A673 (cell line): ENCODE data around the gene IQCH. TPM values are rescaled to one million over a fixed set of nuclear protein-coding genes. Genes with fewer than 3 reads are reported as not detected.

Source experiments
- BruUV-seq: library from RNA; stranded (reverse); fragments of 400-500 nt; replicated peaks from 2 replicates; lab custom pipeline; 2021; lab: Mats Ljungman, UMichigan
- CTCF ChIA-PET: fragments of 300-600 bp; sonication (Branson Sonifier 250); formaldehyde crosslinking; loops from one replicate; lab custom pipeline; 2022; ENCODE audit warnings: antibody characterized with exemption; lab: Charles Lee
- POLR2A ChIA-PET: fragments of 300-600 bp; sonication (Branson Sonifier 250); formaldehyde crosslinking; loops from one replicate; lab custom pipeline; 2022; ENCODE audit warnings: antibody characterized with exemption; ENCODE audit not compliant: low non-redundant PET; lab: Charles Lee
- DNase-seq: peaks from one replicate; pipeline ENCODE4 v3.0.0-alpha.2; 2015; ENCODE audit warnings: low spot score
- H3K27ac ChIP-seq: fragments of 200-600 bp; sonication (generic); 2 replicates; pipeline ENCODE4 v1.5.1; 2016; ENCODE audit warnings: mixed run types, low read depth, mild to moderate bottlenecking, mixed read lengths, antibody characterized with exemption, low read length; ENCODE audit not compliant: poor library complexity, severe bottlenecking
- H3K27me3 ChIP-seq: fragments of 200-600 bp; sonication (generic); replicated peaks from 2 replicates; pipeline ENCODE4 v1.6.1; 2017; ENCODE audit warnings: mixed run types, low read depth, mild to moderate bottlenecking, mixed read lengths, antibody characterized with exemption, low read length; ENCODE audit not compliant: insufficient read depth, poor library complexity
- H3K36me3 ChIP-seq: fragments of 200-600 bp; sonication (generic); 2 replicates; pipeline ENCODE4 v1.6.1; 2016; ENCODE audit warnings: mixed run types, mild to moderate bottlenecking, mixed read lengths, antibody characterized with exemption, low read length; ENCODE audit not compliant: insufficient read depth, poor library complexity, severe bottlenecking
- H3K4me1 ChIP-seq: fragments of 200-600 bp; sonication (generic); 2 replicates; pipeline ENCODE4 v1.6.1; 2017; ENCODE audit warnings: mixed run types, mild to moderate bottlenecking, mixed read lengths, antibody characterized with exemption, low read length; ENCODE audit not compliant: insufficient read depth, poor library complexity, severe bottlenecking
- H3K4me3 ChIP-seq: fragments of 200-600 bp; sonication (generic); 2 replicates; pipeline ENCODE4 v1.5.1; 2016; ENCODE audit warnings: low read depth, mixed run types, mild to moderate bottlenecking, mixed read lengths, low read length; ENCODE audit not compliant: poor library complexity, severe bottlenecking
- H3K9me3 ChIP-seq: fragments of 200-600 bp; sonication (generic); 2 replicates; pipeline ENCODE4 v1.6.1; 2016; ENCODE audit warnings: mixed run types, low read depth, mild to moderate bottlenecking, mixed read lengths, antibody characterized with exemption, low read length; ENCODE audit not compliant: poor library complexity, severe bottlenecking
- EZH2 ChIP-seq: fragments of 200-600 bp; sonication (generic); IDR thresholded peaks from 2 replicates; pipeline ENCODE4 v1.6.1; 2017; ENCODE audit warnings: borderline replicate concordance, low read depth, mild to moderate bottlenecking, mixed read lengths, antibody characterized with exemption, low read length; ENCODE audit not compliant: poor library complexity, severe bottlenecking
- intact Hi-C: fragments of 100-400 bp; cut with micrococcal nuclease; formaldehyde crosslinking; loops from one replicate; pipeline ENCODE4 v1.10.0; 2022; ENCODE audit not compliant: unreplicated experiment
- total RNA-seq: library from RNA; stranded (reverse); gene quantifications from 2 replicates; pipeline ENCODE4 v1.2.3, GENCODE V29; 2021
- TF ChIP-seq, protein P1 (sequence below): fragments of 300-800, 200-600 bp; sonication (generic); conservative IDR thresholded peaks from 2 replicates; pipeline ENCODE4 v1.5.1; 2017; ENCODE audit warnings: low read depth, mild to moderate bottlenecking, antibody characterized with exemption, low read length, moderate library complexity, mixed read lengths

IQCH gene
- total RNA-seq, 1 experiment from 2014 or later, result 1.7 TPM

DNA sequence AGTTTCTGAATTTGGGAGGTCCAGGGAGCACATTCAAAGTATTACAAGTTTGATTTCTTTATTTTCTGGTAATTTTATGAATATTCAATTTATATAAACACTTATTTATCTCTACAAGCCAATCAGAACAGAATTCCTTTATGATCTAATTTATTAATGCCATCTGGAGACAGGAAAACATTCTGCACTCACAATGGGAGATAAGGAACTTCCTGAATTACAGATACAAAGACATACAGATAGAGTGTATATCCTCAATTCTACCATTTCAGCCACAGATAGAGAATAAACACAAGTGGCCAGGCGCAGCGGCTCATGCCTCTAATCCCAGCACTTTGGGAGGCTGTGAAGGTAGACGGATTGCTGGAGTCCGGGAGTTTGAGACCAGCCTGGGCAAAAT lies 86.0 kb downstream of the IQCH start:
- H3K4me3 ChIP-seq, result no peak overlapping the region
- ChIA-PET POLR2A (no interaction called here), CTCF (no interaction called here)
- BruUV-seq, result no TSS peak
- no peak for DNase-seq
- H3K36me3 ChIP-seq, result no peaks in the 10 kb centered on the region
- no peaks in the 10 kb centered on the region for H3K9me3 ChIP-seq
- H3K27me3 ChIP-seq, result no peaks in the 10 kb centered on the region
- no peaks in the 10 kb centered on the region for H3K4me1 ChIP-seq
- no peak for TF ChIP-seq EZH2
- TF ChIP-seq, protein P1, sequence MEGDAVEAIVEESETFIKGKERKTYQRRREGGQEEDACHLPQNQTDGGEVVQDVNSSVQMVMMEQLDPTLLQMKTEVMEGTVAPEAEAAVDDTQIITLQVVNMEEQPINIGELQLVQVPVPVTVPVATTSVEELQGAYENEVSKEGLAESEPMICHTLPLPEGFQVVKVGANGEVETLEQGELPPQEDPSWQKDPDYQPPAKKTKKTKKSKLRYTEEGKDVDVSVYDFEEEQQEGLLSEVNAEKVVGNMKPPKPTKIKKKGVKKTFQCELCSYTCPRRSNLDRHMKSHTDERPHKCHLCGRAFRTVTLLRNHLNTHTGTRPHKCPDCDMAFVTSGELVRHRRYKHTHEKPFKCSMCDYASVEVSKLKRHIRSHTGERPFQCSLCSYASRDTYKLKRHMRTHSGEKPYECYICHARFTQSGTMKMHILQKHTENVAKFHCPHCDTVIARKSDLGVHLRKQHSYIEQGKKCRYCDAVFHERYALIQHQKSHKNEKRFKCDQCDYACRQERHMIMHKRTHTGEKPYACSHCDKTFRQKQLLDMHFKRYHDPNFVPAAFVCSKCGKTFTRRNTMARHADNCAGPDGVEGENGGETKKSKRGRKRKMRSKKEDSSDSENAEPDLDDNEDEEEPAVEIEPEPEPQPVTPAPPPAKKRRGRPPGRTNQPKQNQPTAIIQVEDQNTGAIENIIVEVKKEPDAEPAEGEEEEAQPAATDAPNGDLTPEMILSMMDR, result no peak
- intact Hi-C loops, result no loop called here
- no peak overlapping the region for H3K27ac ChIP-seq

DNA sequence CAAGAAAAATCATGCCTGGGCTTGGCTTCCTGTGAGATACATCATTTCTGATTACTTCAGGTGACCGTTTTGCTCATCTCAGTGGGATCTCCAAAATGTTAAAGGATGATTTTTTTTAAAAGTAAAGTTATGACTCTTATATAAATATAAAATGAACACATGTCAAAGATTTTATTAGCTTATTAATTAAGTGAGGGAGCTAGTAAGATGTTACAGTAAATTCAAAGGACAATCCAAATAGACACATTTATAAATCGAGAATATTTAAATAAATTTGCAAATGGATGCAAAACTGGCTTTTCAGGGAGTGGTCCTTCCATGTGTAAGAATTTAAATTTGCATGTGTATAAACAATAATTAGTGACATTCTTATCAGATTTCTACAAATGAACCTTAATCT lies 87.0 kb downstream of the IQCH start:
- TF ChIP-seq EZH2, result no peak
- TF ChIP-seq, protein P1, result no peak
- ChIA-PET CTCF (no interaction called here), POLR2A (no interaction called here)
- Histone ChIP-seq H3K27me3 (no peaks in the 10 kb centered on the region), H3K9me3 (no peaks in the 10 kb centered on the region), H3K4me3 (no peak overlapping the region), H3K27ac (no peak overlapping the region), H3K4me1 (no peaks in the 10 kb centered on the region), H3K36me3 (no peaks in the 10 kb centered on the region)
- DNase-seq, result no peak
- no TSS peak for BruUV-seq
- intact Hi-C loops, result no loop called here

- DNase-seq, result no peak
- Histone ChIP-seq H3K4me1 (no peaks in the 10 kb centered on the region), H3K27me3 (no peaks in the 10 kb centered on the region), H3K36me3 (no peaks in the 10 kb centered on the region), H3K4me3 (no peak overlapping the region), H3K9me3 (peaks cover 6% of the 10 kb centered on the region), H3K27ac (no peak overlapping the region)
- BruUV-seq, result no TSS peak
- intact Hi-C loops, result no loop called here
- no peak for TF ChIP-seq EZH2
- TF ChIP-seq, protein P1, result no peak
- ChIA-PET CTCF (no interaction called here), POLR2A (no interaction called here)
Measured at GRCh38 chr15:67343206-67343605, 88.6 kb downstream of the IQCH start.
